C4-2B (cell line): ENCODE results near the gene TUBA3D.
"Not testable (repeated sequence)": the region's sequence is repeated elsewhere in the genome, so short reads cannot be mapped to it uniquely, and the experiment has no call there.

Source experiments
- CTCF ChIP-seq: fragments of 450-650 bp; conservative IDR thresholded peaks from 2 replicates; pipeline ENCODE4 v1.5.1; 2017; ENCODE audit warnings: mild to moderate bottlenecking
- ZFX ChIP-seq: fragments of 450-650 bp; IDR thresholded peaks from 2 replicates; pipeline ENCODE4 v1.6.1; 2017

- not testable (repeated sequence) for TF ChIP-seq CTCF, ZFX
Measured at GRCh38 chr2:131477227-131477626, 1.3 kb downstream of the TUBA3D start.
